GM21825 (cell line): Measurements from ENCODE around the gene TRIP6.
"Not testable (repeated sequence)": the region's sequence is repeated elsewhere in the genome, so short reads cannot be mapped to it uniquely, and the experiment has no call there.

ENCODE experiments used
- ATAC-seq: cut with Tn5 transposase; IDR thresholded peaks from one replicate; pipeline ENCODE4 v1.9.1; 2021; ENCODE audit warnings: mild to moderate bottlenecking, moderate library complexity; ENCODE audit not compliant: unreplicated experiment

Gene TRIP6

DNA sequence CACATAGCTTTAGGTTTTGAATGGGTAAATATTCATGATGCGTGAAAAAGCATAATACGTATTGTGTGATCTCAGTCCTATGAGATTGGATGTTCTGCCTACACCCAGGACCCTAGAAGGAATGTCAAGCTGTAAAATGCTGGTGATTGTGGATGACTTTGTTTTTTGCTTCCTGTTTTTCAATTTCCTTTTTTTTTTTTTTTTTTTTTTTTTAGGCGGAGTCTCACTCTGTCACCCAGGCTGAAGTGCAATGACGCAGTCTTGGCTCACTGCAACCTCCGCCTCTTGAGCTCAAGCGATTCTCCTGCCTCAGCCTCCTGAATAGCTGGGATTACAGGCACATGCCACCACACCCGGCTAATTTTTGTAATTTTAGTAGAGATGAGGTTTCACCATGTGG lies 43.3 kb downstream of the TRIP6 start:
- ATAC-seq: not testable (repeated sequence)

GRCh38 chr7:100911484-100911883 lies 44.3 kb downstream of the TRIP6 start:
- ATAC-seq: no peak

GRCh38 chr7:100914208-100914878 lies 47.2 kb downstream of the TRIP6 start:
- no peak for ATAC-seq

GRCh38 chr7:100914879-100915447 lies 47.8 kb downstream of the TRIP6 start:
- ATAC-seq: no peak

DNA sequence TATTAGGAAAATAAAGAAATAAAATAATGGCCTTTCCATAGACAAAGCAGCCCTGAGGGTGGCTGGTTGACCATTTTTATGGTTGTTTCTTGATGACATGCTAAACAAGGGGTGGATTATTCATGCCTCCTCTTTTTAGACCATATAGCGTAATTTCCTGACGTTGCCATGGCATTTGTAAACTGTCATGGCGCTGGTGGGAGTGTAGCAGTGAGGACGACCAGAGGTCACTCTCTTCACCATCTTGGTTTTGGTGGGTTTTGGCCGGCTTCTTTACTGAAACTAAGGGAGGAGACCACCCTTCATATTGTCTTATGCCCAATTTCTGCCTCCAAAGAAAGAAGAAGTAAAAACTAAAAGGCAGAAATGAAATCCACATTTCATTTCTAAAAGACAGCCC lies 52.1 kb downstream of the TRIP6 start:
- ATAC-seq: not testable (repeated sequence)

DNA sequence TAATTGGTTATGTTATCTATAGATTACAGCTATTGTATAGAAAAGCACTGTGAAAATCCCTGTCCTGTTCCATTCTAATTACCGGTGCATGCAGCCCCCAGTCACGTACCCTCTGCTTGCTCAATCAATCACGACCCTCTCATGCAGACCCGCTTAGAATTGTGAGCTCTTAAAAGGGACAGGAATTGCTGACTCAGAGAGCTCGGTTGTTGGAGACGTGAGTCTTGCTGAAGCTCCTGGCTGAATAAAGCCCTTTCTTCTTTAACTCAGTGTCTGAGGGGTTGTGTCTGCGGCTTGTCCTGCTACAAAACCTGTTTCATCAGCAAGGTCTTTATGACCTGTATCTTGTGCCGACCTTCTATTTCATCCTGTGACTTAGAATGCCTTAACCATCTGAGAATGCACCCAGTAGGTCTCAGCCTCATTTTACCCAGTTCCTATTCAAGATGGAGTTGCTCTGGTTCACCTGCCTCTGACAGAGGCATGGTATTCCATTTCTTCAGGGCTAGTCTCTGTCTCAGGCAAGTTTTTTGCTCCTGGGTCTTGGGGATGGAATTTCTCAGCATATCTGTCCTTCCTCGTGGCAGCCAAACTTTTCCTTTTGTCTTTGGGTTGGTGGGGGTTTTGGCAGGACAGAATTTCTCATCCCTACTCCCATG lies 52.7 kb downstream of the TRIP6 start:
- not testable (repeated sequence) for ATAC-seq

DNA sequence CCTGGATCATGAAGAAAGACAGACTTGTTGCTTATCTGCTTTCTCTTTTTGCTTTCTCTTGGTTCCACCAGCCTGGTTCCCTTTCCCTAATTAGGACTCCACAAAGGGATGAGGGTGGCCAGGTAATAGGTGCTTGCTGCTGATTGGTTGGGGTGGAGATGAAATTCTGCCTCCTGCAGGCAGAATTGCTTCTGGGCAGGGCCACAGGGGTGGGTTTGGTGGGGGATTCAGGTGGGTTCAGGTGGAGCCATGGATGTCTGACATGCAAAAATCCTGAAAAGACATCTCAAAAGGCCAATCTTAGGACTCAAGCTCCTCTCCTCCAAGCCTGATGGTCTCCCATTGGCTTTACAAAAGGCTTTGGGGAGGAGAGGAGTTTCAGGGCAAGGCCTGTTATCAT lies 53.9 kb downstream of the TRIP6 start:
- ATAC-seq: no peak
